ENCODE results near the gene COX6B1.

- TF ChIP-seq CTCF (IDR thresholded peaks at IDR 0.05) (no peak), POLR2AphosphoS5 (IDR thresholded peaks at IDR 0.05) (no peak)
These were observed 13.8 kb downstream of the COX6B1 start for GRCh38 chr19:35661995-35662340.

All from breast epithelium (tissue), 3 donors.